H9 (cell line): ENCODE measurements around the gene FGFR3. TPM values are rescaled to one million over a fixed set of nuclear protein-coding genes. Genes with fewer than 3 reads are reported as not detected.

Experiments
- DNase-seq: peaks from one replicate; pipeline ENCODE4 v3.0.0-alpha.2; 2017
- H2AFZ ChIP-seq: one replicate; pipeline ENCODE4 v1.6.1; 2013; ENCODE audit warnings: mild to moderate bottlenecking, low read length, control low read depth, moderate library complexity
- H2AK5ac ChIP-seq: 2 replicates; pipeline ENCODE4 v1.6.1; 2013; ENCODE audit warnings: low read length, control low read depth, mixed read lengths; ENCODE audit not compliant: insufficient read length
- H2BK120ac ChIP-seq: one replicate; pipeline ENCODE4 v1.6.1; 2013; ENCODE audit warnings: low read depth, mild to moderate bottlenecking, low read length, control low read depth, inconsistent platforms; ENCODE audit not compliant: poor library complexity, severe bottlenecking
- H2BK12ac ChIP-seq: 2 replicates; pipeline ENCODE4 v1.6.1; 2013; ENCODE audit warnings: low read length, control low read depth, mixed read lengths, low read depth; ENCODE audit not compliant: insufficient read length
- H2BK15ac ChIP-seq: 2 replicates; pipeline ENCODE4 v1.6.1; 2013; ENCODE audit warnings: low read depth, low read length, control low read depth
- H2BK20ac ChIP-seq: one replicate; pipeline ENCODE4 v1.6.1; 2013; ENCODE audit warnings: low read depth, mild to moderate bottlenecking, low read length, control low read depth, inconsistent platforms; ENCODE audit not compliant: poor library complexity, severe bottlenecking
- H2BK5ac ChIP-seq: 2 replicates; pipeline ENCODE4 v1.6.1; 2013; ENCODE audit warnings: low read length, control low read depth, mixed read lengths; ENCODE audit not compliant: insufficient read length
- H3K14ac ChIP-seq: 2 replicates; pipeline ENCODE4 v1.6.1; 2013; ENCODE audit warnings: low read length, control low read depth; ENCODE audit not compliant: insufficient read depth
- H3K18ac ChIP-seq: 2 replicates; pipeline ENCODE4 v1.6.1; 2013; ENCODE audit warnings: low read depth, mild to moderate bottlenecking, mixed read lengths, low read length, control low read depth; ENCODE audit not compliant: insufficient read length
- H3K23ac ChIP-seq: 2 replicates; pipeline ENCODE4 v1.6.1; 2013; ENCODE audit warnings: low read length, control low read depth, mixed read lengths, low read depth; ENCODE audit not compliant: insufficient read length
- H3K23me2 ChIP-seq: 2 replicates; pipeline ENCODE4 v1.6.1; 2013; ENCODE audit warnings: low read depth, mild to moderate bottlenecking, mixed read lengths, low read length, control low read depth; ENCODE audit not compliant: insufficient read length, poor library complexity, severe bottlenecking
- H3K27ac ChIP-seq: 2 replicates; pipeline ENCODE4 v1.5.1; 2013; ENCODE audit warnings: low read length, control low read depth, mixed read lengths, low read depth; ENCODE audit not compliant: insufficient read length
- H3K27me3 ChIP-seq: 2 replicates; pipeline ENCODE4 v1.6.1; 2013; ENCODE audit warnings: low read length, control low read depth, inconsistent platforms; ENCODE audit not compliant: insufficient read depth
- H3K4ac ChIP-seq: 2 replicates; pipeline ENCODE4 v1.6.1; 2013; ENCODE audit warnings: low read depth, mild to moderate bottlenecking, control low read depth, inconsistent platforms, low read length, moderate library complexity
- H3K4me1 ChIP-seq: 2 replicates; pipeline ENCODE4 v1.6.1; 2013; ENCODE audit warnings: low read length, control low read depth, inconsistent platforms; ENCODE audit not compliant: insufficient read depth
- H3K4me2 ChIP-seq: 2 replicates; pipeline ENCODE4 v1.6.1; 2013; ENCODE audit warnings: low read length, control low read depth, mixed read lengths; ENCODE audit not compliant: insufficient read length, insufficient read depth
- H3K56ac ChIP-seq: 2 replicates; pipeline ENCODE4 v1.6.1; 2013; ENCODE audit warnings: low read depth, mild to moderate bottlenecking, mixed read lengths, low read length, control low read depth; ENCODE audit not compliant: insufficient read length
- H3K79me1 ChIP-seq: 2 replicates; pipeline ENCODE4 v1.6.1; 2013; ENCODE audit warnings: low read depth, mild to moderate bottlenecking, moderate library complexity, low read length, control low read depth, inconsistent platforms; ENCODE audit not compliant: insufficient read depth, poor library complexity, severe bottlenecking
- H3K79me2 ChIP-seq: 2 replicates; pipeline ENCODE4 v1.6.1; 2013; ENCODE audit warnings: low read length, control low read depth, inconsistent platforms; ENCODE audit not compliant: insufficient read depth
- H3K9ac ChIP-seq: 2 replicates; pipeline ENCODE4 v1.6.1; 2013; ENCODE audit warnings: low read length, control low read depth, mixed read lengths; ENCODE audit not compliant: insufficient read length; ENCODE audit errors: extremely low read depth
- H3K9me3 ChIP-seq: one replicate; pipeline ENCODE4 v1.6.1; 2013; ENCODE audit warnings: low read depth, low read length, inconsistent platforms; ENCODE audit not compliant: control insufficient read depth
- H3T11ph ChIP-seq: one replicate; pipeline ENCODE4 v1.6.1; 2013; ENCODE audit warnings: mild to moderate bottlenecking, low read length, control low read depth, inconsistent platforms
- H4K20me1 ChIP-seq: one replicate; pipeline ENCODE4 v1.6.1; 2013; ENCODE audit not compliant: control insufficient read depth, insufficient read length, insufficient read depth
- H4K5ac ChIP-seq: 2 replicates; pipeline ENCODE4 v1.6.1; 2013; ENCODE audit warnings: low read depth, mild to moderate bottlenecking, mixed read lengths, low read length, control low read depth; ENCODE audit not compliant: insufficient read length
- H4K8ac ChIP-seq: replicated peaks from 2 replicates; pipeline ENCODE4 v1.6.1; 2013; ENCODE audit warnings: low read length, control low read depth, mixed read lengths, low read depth; ENCODE audit not compliant: insufficient read length
- H4K91ac ChIP-seq: 2 replicates; pipeline ENCODE4 v1.6.1; 2013; ENCODE audit warnings: low read depth, mild to moderate bottlenecking, moderate library complexity, mixed read lengths, low read length, control low read depth; ENCODE audit not compliant: insufficient read length
- H3K27ac Mint-ChIP-seq, 3 experiments: 2 replicates in 2 of 3; 3 replicates in 1 of 3; pipeline ENCODE4 v1.8.0; 2020 to 2021; ENCODE audit warnings: mixed read lengths in 3 of 3, mild to moderate bottlenecking in 1 of 3, moderate library complexity in 1 of 3
- H3K27me3 Mint-ChIP-seq: 2 replicates; pipeline ENCODE4 v1.8.0; 2021; ENCODE audit warnings: low read depth, mild to moderate bottlenecking, moderate library complexity, mixed read lengths
- H3K36me3 Mint-ChIP-seq, 3 experiments: 2 replicates in 2 of 3; 3 replicates in 1 of 3; pipeline ENCODE4 v1.8.0; 2020 to 2021; ENCODE audit warnings: low read depth in 3 of 3, mixed read lengths in 3 of 3; ENCODE audit not compliant: insufficient read depth in 1 of 3
- H3K4me1 Mint-ChIP-seq, 2 experiments: 2 replicates each; pipeline ENCODE4 v1.8.0; 2020; ENCODE audit warnings: mixed read lengths in 2 of 2
- H3K4me3 Mint-ChIP-seq, 2 experiments: 2 replicates in 1 of 2; 3 replicates in 1 of 2; pipeline ENCODE4 v1.8.0; 2020 to 2021; ENCODE audit warnings: mild to moderate bottlenecking in 2 of 2, mixed read lengths in 2 of 2, moderate library complexity in 1 of 2
- H3K9me3 Mint-ChIP-seq, 2 experiments: 2 replicates in 1 of 2; 3 replicates in 1 of 2; pipeline ENCODE4 v1.8.0; 2020; ENCODE audit warnings: mild to moderate bottlenecking in 2 of 2, mixed read lengths in 2 of 2, moderate library complexity in 1 of 2
- WGBS: extraction: QIAGEN DNeasy Blood & Tissue Kit; methylation state at CpG from one replicate; pipeline ENCODE4 v1.1.7; 2013; ENCODE audit warnings: missing lambda C conversion rate, low lambda C conversion rate, mixed read lengths; ENCODE audit not compliant: insufficient read length; ENCODE audit errors: extremely low coverage; 5-methylcytosine and 5-hydroxymethylcytosine counted together
- total RNA-seq: library from RNA; stranded (reverse); gene quantifications from 2 replicates; pipeline ENCODE4 v1.2.1, GENCODE V29; 2021
- TF ChIP-seq, protein P1 (sequence below): fragments of 200-600 bp; sonication (generic); conservative IDR thresholded peaks from 3 replicates; pipeline ENCODE4 v1.8.0; 2021; ENCODE audit warnings: antibody characterized with exemption, mild to moderate bottlenecking

The FGFR3 gene
- total RNA-seq, 1 experiment from 2014 or later, result 75.7 TPM

DNA sequence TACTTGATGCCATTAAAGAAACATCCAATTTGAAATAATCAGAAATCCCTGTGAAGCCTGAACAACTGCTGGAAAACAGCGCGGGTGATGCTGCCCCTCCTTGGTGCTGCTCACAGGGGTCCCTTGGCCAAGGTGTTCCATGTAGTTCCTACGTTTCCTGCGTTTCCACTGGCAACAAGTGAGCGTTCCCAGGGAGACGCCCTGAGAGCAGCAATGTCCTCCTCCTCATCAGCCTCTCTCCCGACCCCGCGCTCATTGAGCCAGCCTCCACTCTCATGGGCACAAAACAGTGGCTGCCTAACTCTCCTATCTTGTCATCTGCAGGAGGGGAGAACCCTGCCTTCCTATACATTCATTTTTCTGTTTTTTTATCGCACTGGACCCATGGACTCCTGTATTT lies 44.0 kb downstream of the FGFR3 start:
- Histone ChIP-seq H4K20me1 (no peaks in the 10 kb centered on the region), H2BK5ac (no peak overlapping the region), H3K56ac (no peak overlapping the region), H3K14ac (no peak overlapping the region), H2BK15ac (no peak overlapping the region), H2AFZ (no peak overlapping the region), H3K18ac (no peak overlapping the region), H3K4me1 (no peaks in the 10 kb centered on the region), H2BK12ac (no peak overlapping the region), H3K79me2 (no peaks in the 10 kb centered on the region), H2BK120ac (no peak overlapping the region), H4K91ac (no peak overlapping the region), H4K5ac (no peak overlapping the region), H2AK5ac (no peak overlapping the region), H3K79me1 (no peaks in the 10 kb centered on the region), H3T11ph (no peak overlapping the region), H3K9ac (no peak overlapping the region), H3K4me2 (no peak overlapping the region), H3K23ac (no peak overlapping the region), H3K9me3 (no peaks in the 10 kb centered on the region), H2BK20ac (no peak overlapping the region), H4K8ac (no peak overlapping the region), H3K4ac (no peak overlapping the region), H3K23me2 (no peaks in the 10 kb centered on the region), H3K27me3 (no peaks in the 10 kb centered on the region), H3K27ac (no peak overlapping the region)
- TF ChIP-seq, protein P1, sequence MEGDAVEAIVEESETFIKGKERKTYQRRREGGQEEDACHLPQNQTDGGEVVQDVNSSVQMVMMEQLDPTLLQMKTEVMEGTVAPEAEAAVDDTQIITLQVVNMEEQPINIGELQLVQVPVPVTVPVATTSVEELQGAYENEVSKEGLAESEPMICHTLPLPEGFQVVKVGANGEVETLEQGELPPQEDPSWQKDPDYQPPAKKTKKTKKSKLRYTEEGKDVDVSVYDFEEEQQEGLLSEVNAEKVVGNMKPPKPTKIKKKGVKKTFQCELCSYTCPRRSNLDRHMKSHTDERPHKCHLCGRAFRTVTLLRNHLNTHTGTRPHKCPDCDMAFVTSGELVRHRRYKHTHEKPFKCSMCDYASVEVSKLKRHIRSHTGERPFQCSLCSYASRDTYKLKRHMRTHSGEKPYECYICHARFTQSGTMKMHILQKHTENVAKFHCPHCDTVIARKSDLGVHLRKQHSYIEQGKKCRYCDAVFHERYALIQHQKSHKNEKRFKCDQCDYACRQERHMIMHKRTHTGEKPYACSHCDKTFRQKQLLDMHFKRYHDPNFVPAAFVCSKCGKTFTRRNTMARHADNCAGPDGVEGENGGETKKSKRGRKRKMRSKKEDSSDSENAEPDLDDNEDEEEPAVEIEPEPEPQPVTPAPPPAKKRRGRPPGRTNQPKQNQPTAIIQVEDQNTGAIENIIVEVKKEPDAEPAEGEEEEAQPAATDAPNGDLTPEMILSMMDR, result no peak
- H3K27ac Mint-ChIP-seq, result no peak overlapping the region
- H3K36me3 Mint-ChIP-seq, result peaks cover 30 to 69% (median 54%) of the 10 kb centered on the region in 3 experiments; a peak in 6 of 7 replicates
- H3K4me3 Mint-ChIP-seq, result no peak overlapping the region
- WGBS, result no CpG with 5 or more reads among the region's 10 CpGs
- no peak for DNase-seq
- no peaks in the 10 kb centered on the region for H3K9me3 Mint-ChIP-seq
- no peaks in the 10 kb centered on the region for H3K27me3 Mint-ChIP-seq
- H3K4me1 Mint-ChIP-seq, result no peaks in the 10 kb centered on the region
